WTC11 (cell line): ENCODE data around the gene GH1.
"Not testable (repeated sequence)": the region's sequence is repeated elsewhere in the genome, so short reads cannot be mapped to it uniquely, and the experiment has no call there.

Source experiments
- CTCF ChIP-seq: fragments of 200-600 bp; IDR thresholded peaks from 2 replicates; pipeline ENCODE4 v1.8.0; 2022; ENCODE audit warnings: antibody characterized with exemption
- ESRRA ChIP-seq: sonication (generic); formaldehyde crosslinking; IDR thresholded peaks from 2 replicates; pipeline ENCODE4 v1.8.1; 2022; ENCODE audit warnings: mild to moderate bottlenecking, missing genetic modification reagents, borderline replicate concordance
- IRF2 ChIP-seq: sonication (generic); formaldehyde crosslinking; IDR thresholded peaks from 2 replicates; pipeline ENCODE4 v1.8.0; 2022; ENCODE audit warnings: low read depth, missing genetic modification reagents, borderline replicate concordance
- NR1H2 ChIP-seq: sonication (generic); formaldehyde crosslinking; IDR thresholded peaks from 2 replicates; pipeline ENCODE4 v1.9.0; 2021; ENCODE audit warnings: mild to moderate bottlenecking, moderate library complexity, missing genetic modification reagents
- NR2C2 ChIP-seq: sonication (generic); formaldehyde crosslinking; IDR thresholded peaks from 2 replicates; pipeline ENCODE4 v1.8.0; 2022; ENCODE audit warnings: mild to moderate bottlenecking, missing genetic modification reagents
- SMAD4 ChIP-seq: sonication (generic); formaldehyde crosslinking; IDR thresholded peaks from 2 replicates; pipeline ENCODE4 v1.8.0; 2022; ENCODE audit warnings: mild to moderate bottlenecking, missing genetic modification reagents
- TCF7 ChIP-seq: sonication (generic); formaldehyde crosslinking; IDR thresholded peaks from 2 replicates; pipeline ENCODE4 v1.8.0; 2022; ENCODE audit warnings: mild to moderate bottlenecking, low read depth, missing genetic modification reagents, moderate library complexity
- USF2 ChIP-seq: sonication (generic); formaldehyde crosslinking; IDR thresholded peaks from 2 replicates; pipeline ENCODE4 v1.8.1; 2023; ENCODE audit warnings: mild to moderate bottlenecking, missing genetic modification reagents, moderate library complexity
- ZNF317 ChIP-seq: sonication (generic); formaldehyde crosslinking; IDR thresholded peaks from 2 replicates; pipeline ENCODE4 v1.8.1; 2023; ENCODE audit warnings: low read depth, mild to moderate bottlenecking, moderate library complexity, missing genetic modification reagents, borderline replicate concordance

- TF ChIP-seq NR1H2 (CRISPR knock-in tag); CTCF; USF2 (CRISPR knock-in tag); SMAD4 (CRISPR knock-in tag); ESRRA (CRISPR knock-in tag); NR2C2 (CRISPR knock-in tag); TCF7 (CRISPR knock-in tag); ZNF317 (CRISPR knock-in tag); IRF2 (CRISPR knock-in tag): not testable (repeated sequence)
Measured at GRCh38 chr17:63918789-63919305, at the start of gene GH1.
